ENCODE results near the gene DPYSL4. TPM values are rescaled to one million over a fixed set of nuclear protein-coding genes. Genes with fewer than 3 reads are reported as not detected.
A peak's percentile ranks its signal among the peaks of the same experiment; 100 is the strongest.

Gene DPYSL4
- total RNA-seq, 1 donor from 2014 or later, result 26.1 TPM

DNA sequence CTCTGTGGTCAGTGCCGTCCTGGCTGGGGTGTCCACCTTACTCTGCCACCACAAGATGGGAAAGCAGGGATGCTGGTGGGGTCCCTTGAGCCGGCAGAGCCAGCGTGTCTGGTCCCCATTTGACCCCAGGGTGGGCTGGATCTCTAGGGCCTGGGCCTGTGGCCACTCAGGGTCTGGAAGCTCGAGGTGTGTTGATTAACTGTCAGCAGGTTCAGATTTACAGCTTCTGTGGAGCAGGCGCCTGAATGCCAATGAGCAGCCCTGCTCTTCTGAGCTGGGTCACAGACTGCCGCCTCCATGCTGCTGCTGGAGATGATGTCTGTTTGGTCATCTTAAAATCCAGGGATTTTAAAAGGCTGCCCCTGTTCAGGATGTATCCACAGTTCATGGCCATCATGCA is 11.3 kb upstream of the DPYSL4 start:
- peaks cover 37% of the 10 kb centered on the region for H3K27me3 ChIP-seq (ENCODE audit: insufficient read depth, low read length)
- no peaks in the 10 kb centered on the region for H3K9me3 ChIP-seq (ENCODE audit: insufficient read depth, low read depth, low read length)
- H3K4me3 ChIP-seq (ENCODE audit: insufficient read depth, low read depth, low read length), result no peak overlapping the region
- Mint-ChIP-seq H3K4me3 (ENCODE audit: unreplicated experiment) (no peak overlapping the region), H3K27ac (ENCODE audit: unreplicated experiment) (no peak overlapping the region), H3K4me1 (ENCODE audit: low read depth, unreplicated experiment) (peaks cover 3% of the 10 kb centered on the region), H3K27me3 (ENCODE audit: low read depth, unreplicated experiment) (peaks cover 77% of the 10 kb centered on the region), H3K36me3 (ENCODE audit: low read depth, unreplicated experiment) (peaks cover 3% of the 10 kb centered on the region), H3K9me3 (ENCODE audit: unreplicated experiment) (peaks cover 4% of the 10 kb centered on the region)
- H3K79me2 ChIP-seq (ENCODE audit: insufficient read depth, low read length), result no peaks in the 10 kb centered on the region
- no peaks in the 10 kb centered on the region for H3K36me3 ChIP-seq (ENCODE audit: insufficient read depth, low read length)
- TF ChIP-seq EZH2 (IDR thresholded peaks at IDR 0.05; ENCODE audit: insufficient read depth, low read length), result no peak
- TF ChIP-seq, protein P1, sequence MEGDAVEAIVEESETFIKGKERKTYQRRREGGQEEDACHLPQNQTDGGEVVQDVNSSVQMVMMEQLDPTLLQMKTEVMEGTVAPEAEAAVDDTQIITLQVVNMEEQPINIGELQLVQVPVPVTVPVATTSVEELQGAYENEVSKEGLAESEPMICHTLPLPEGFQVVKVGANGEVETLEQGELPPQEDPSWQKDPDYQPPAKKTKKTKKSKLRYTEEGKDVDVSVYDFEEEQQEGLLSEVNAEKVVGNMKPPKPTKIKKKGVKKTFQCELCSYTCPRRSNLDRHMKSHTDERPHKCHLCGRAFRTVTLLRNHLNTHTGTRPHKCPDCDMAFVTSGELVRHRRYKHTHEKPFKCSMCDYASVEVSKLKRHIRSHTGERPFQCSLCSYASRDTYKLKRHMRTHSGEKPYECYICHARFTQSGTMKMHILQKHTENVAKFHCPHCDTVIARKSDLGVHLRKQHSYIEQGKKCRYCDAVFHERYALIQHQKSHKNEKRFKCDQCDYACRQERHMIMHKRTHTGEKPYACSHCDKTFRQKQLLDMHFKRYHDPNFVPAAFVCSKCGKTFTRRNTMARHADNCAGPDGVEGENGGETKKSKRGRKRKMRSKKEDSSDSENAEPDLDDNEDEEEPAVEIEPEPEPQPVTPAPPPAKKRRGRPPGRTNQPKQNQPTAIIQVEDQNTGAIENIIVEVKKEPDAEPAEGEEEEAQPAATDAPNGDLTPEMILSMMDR (IDR thresholded peaks at IDR 0.05; ENCODE audit: insufficient read depth, low read depth, low read length), result no peak
- H3K4me2 ChIP-seq (ENCODE audit: low read length), result no peak overlapping the region
- DNase-seq (ENCODE audit: low read depth) (no peak), FAIRE-seq (no peak)
- H2AFZ ChIP-seq (ENCODE audit: low read depth, low read length), result no peak overlapping the region
- no peak overlapping the region for H3K9ac ChIP-seq (ENCODE audit: low read length)
- no peaks in the 10 kb centered on the region for H4K20me1 ChIP-seq (ENCODE audit: insufficient read depth, low read length)
- H3K27ac ChIP-seq (ENCODE audit: low read depth, low read length), result no peak overlapping the region
- H3K4me1 ChIP-seq (ENCODE audit: insufficient read depth, low read length), result no peaks in the 10 kb centered on the region

DNA sequence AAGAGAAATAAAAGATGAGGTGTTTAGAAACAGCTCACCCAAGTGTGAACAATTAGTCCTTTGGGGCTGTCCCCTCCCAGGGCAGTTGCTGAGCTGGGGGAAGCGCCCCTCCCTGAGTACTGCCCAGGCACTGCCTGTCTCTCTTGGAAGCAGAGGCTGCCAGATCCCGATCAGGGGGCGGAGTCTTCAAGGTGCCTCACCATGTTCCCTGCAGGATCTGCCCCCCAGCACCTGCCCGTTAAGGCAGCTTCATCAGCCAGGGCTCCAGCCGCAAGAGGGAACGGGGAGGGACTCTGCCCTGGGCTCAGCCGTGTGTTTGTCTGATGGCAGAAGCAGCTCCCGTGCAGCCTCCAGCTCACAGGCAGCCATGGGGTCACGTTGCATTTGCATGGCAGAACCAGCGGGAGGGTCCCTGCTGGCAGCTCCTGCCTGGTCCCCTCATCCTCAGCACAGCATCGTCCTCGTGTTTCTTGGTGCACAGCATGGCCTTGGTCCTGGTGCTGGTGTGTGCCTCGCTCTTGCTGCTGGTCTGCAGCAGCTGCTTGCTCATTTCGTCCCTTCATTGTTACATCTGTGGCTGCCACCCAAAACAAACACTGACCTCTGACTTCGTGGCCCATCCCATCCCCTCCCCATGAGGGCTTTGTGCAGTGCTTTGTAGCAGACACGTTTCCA is 10.7 kb upstream of the DPYSL4 start:
- Histone ChIP-seq H3K27me3 (ENCODE audit: insufficient read depth, low read length) (peaks cover 37% of the 10 kb centered on the region), H2AFZ (ENCODE audit: low read depth, low read length) (no peak overlapping the region), H3K9ac (ENCODE audit: low read length) (no peak overlapping the region), H3K4me1 (ENCODE audit: insufficient read depth, low read length) (no peaks in the 10 kb centered on the region), H3K9me3 (ENCODE audit: insufficient read depth, low read depth, low read length) (no peaks in the 10 kb centered on the region), H3K79me2 (ENCODE audit: insufficient read depth, low read length) (no peaks in the 10 kb centered on the region), H3K4me2 (ENCODE audit: low read length) (no peak overlapping the region), H3K36me3 (ENCODE audit: insufficient read depth, low read length) (no peaks in the 10 kb centered on the region), H4K20me1 (ENCODE audit: insufficient read depth, low read length) (no peaks in the 10 kb centered on the region), H3K4me3 (ENCODE audit: insufficient read depth, low read depth, low read length) (no peak overlapping the region), H3K27ac (ENCODE audit: low read depth, low read length) (no peak overlapping the region)
- Mint-ChIP-seq H3K27me3 (ENCODE audit: low read depth, unreplicated experiment) (peaks cover 74% of the 10 kb centered on the region), H3K9me3 (ENCODE audit: unreplicated experiment) (peaks cover 4% of the 10 kb centered on the region), H3K27ac (ENCODE audit: unreplicated experiment) (no peak overlapping the region), H3K4me3 (ENCODE audit: unreplicated experiment) (no peak overlapping the region), H3K4me1 (ENCODE audit: low read depth, unreplicated experiment) (peaks cover 3% of the 10 kb centered on the region), H3K36me3 (ENCODE audit: low read depth, unreplicated experiment) (peaks cover 3% of the 10 kb centered on the region)
- TF ChIP-seq, protein P1 (IDR thresholded peaks at IDR 0.05; ENCODE audit: insufficient read depth, low read depth, low read length), result no peak
- TF ChIP-seq EZH2 (IDR thresholded peaks at IDR 0.05; ENCODE audit: insufficient read depth, low read length), result peak; percentile 41
- FAIRE-seq (no peak), DNase-seq (ENCODE audit: low read depth) (no peak)

Data from astrocyte (in vitro differentiated cells and primary cell).